ENCODE results near the gene GHR.

GRCh38 chr5:42600441-42600840 lies 177.2 kb downstream of the GHR start:
- TF ChIP-seq POLR2AphosphoS5 (IDR thresholded peaks at IDR 0.05) (no peak), CTCF (IDR thresholded peaks at IDR 0.05) (no peak)
